Measurements from ENCODE around the gene GLTP.

DNA sequence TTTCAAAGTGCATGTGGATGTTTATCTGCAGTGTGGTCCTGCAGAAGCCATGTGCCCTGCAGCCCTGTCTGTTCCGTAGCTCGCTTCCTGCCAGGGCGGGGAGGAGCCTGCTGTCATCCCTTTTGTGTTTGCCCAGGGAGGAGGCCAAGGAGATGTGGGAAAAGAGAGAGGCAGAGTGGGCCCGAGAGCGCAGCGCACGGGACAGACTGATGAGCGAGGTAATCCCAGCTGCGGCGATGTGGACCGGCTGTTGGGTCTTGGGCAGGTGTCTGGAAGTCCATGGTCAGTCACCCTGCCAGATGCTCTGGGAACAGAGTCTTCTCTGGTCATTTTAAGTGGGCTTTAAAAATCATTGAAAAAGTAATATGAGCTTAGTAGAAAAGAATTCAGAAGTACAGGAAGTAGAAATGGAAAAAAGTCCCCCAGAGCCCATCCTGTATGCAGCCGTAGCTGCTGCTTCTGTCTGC, 32.5 kb upstream of the GLTP start:
- TF ChIP-seq, protein P1, sequence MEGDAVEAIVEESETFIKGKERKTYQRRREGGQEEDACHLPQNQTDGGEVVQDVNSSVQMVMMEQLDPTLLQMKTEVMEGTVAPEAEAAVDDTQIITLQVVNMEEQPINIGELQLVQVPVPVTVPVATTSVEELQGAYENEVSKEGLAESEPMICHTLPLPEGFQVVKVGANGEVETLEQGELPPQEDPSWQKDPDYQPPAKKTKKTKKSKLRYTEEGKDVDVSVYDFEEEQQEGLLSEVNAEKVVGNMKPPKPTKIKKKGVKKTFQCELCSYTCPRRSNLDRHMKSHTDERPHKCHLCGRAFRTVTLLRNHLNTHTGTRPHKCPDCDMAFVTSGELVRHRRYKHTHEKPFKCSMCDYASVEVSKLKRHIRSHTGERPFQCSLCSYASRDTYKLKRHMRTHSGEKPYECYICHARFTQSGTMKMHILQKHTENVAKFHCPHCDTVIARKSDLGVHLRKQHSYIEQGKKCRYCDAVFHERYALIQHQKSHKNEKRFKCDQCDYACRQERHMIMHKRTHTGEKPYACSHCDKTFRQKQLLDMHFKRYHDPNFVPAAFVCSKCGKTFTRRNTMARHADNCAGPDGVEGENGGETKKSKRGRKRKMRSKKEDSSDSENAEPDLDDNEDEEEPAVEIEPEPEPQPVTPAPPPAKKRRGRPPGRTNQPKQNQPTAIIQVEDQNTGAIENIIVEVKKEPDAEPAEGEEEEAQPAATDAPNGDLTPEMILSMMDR (IDR thresholded peaks at IDR 0.05) = no peak
- TF ChIP-seq POLR2A (IDR thresholded peaks at IDR 0.05) = no peak

Measured in suprapubic skin (tissue), 3 donors.